ENCODE data around the gene C3.

Gene C3

GRCh38 chr19:6683971-6684370, 36.5 kb downstream of the C3 start:
- Histone ChIP-seq H3K4me2 (no peak overlapping the region), H3K36me3 (ENCODE audit: insufficient read depth) (no peaks in the 10 kb centered on the region), H4K20me1 (ENCODE audit: insufficient read depth) (no peaks in the 10 kb centered on the region), H3K27me3 (ENCODE audit: insufficient read depth, low read depth) (no peaks in the 10 kb centered on the region; the same call in 1 of the 2 replicates), H2AFZ (ENCODE audit: low read depth) (no peak overlapping the region), H3K4me3 (IDR thresholded peaks at IDR 0.05; ENCODE audit: insufficient read depth, low read depth, low read length) (no peak overlapping the region), H3K79me2 (ENCODE audit: insufficient read depth, low read depth) (no peaks in the 10 kb centered on the region), H3K4me1 (ENCODE audit: low read depth, poor library complexity, severe bottlenecking) (no peaks in the 10 kb centered on the region), H3K9ac (no peak overlapping the region), H3K27ac (no peak overlapping the region)
- TF ChIP-seq CTCF (conservative IDR thresholded peaks at IDR 0.05; ENCODE audit: low read depth, low read length) = no peak

- TF ChIP-seq CTCF (conservative IDR thresholded peaks at IDR 0.05; ENCODE audit: low read depth, low read length) = no peak
- H3K4me3 ChIP-seq (IDR thresholded peaks at IDR 0.05; ENCODE audit: insufficient read depth, low read depth, low read length) = no peak overlapping the region
These were observed 37.8 kb downstream of the C3 start for GRCh38 chr19:6682607-6683128.

GRCh38 chr19:6680141-6680540, 40.3 kb downstream of the C3 start:
- Histone ChIP-seq H3K4me3 (IDR thresholded peaks at IDR 0.05; ENCODE audit: insufficient read depth, low read depth, low read length) (no peak overlapping the region), H4K20me1 (ENCODE audit: insufficient read depth) (no peaks in the 10 kb centered on the region), H3K9ac (no peak overlapping the region), H3K27ac (no peak overlapping the region), H3K4me1 (ENCODE audit: low read depth, poor library complexity, severe bottlenecking) (peaks cover 6% of the 10 kb centered on the region), H2AFZ (ENCODE audit: low read depth) (no peak overlapping the region), H3K36me3 (ENCODE audit: insufficient read depth) (no peaks in the 10 kb centered on the region), H3K4me2 (no peak overlapping the region), H3K79me2 (ENCODE audit: insufficient read depth, low read depth) (no peaks in the 10 kb centered on the region), H3K27me3 (ENCODE audit: insufficient read depth, low read depth) (no peaks in the 10 kb centered on the region; the same call in 1 of the 2 replicates)
- TF ChIP-seq CTCF (conservative IDR thresholded peaks at IDR 0.05; ENCODE audit: low read depth, low read length) = no peak

More at GRCh38 chr19:6682607-6683128, 37.8 kb downstream of the C3 start:
- H3K9ac ChIP-seq = no peak overlapping the region
- no peaks in the 10 kb centered on the region for H3K79me2 ChIP-seq (ENCODE audit: insufficient read depth, low read depth)
- H2AFZ ChIP-seq (ENCODE audit: low read depth) = no peak overlapping the region
- no peaks in the 10 kb centered on the region; the same call in 1 of the 2 replicates for H3K27me3 ChIP-seq (ENCODE audit: insufficient read depth, low read depth)
- no peaks in the 10 kb centered on the region for H3K4me1 ChIP-seq (ENCODE audit: low read depth, poor library complexity, severe bottlenecking)
- H3K27ac ChIP-seq = no peak overlapping the region
- H4K20me1 ChIP-seq (ENCODE audit: insufficient read depth) = no peaks in the 10 kb centered on the region
- H3K36me3 ChIP-seq (ENCODE audit: insufficient read depth) = no peaks in the 10 kb centered on the region
- H3K4me2 ChIP-seq = no peak overlapping the region

- Histone ChIP-seq H3K4me2 (no peak overlapping the region), H3K27me3 (ENCODE audit: insufficient read depth, low read depth) (no peaks in the 10 kb centered on the region; the same call in 1 of the 2 replicates), H3K4me3 (IDR thresholded peaks at IDR 0.05; ENCODE audit: insufficient read depth, low read depth, low read length) (no peak overlapping the region), H3K79me2 (ENCODE audit: insufficient read depth, low read depth) (no peaks in the 10 kb centered on the region), H3K9ac (no peak overlapping the region), H4K20me1 (ENCODE audit: insufficient read depth) (no peaks in the 10 kb centered on the region), H3K4me1 (ENCODE audit: low read depth, poor library complexity, severe bottlenecking) (peaks cover 16% of the 10 kb centered on the region), H3K36me3 (ENCODE audit: insufficient read depth) (no peaks in the 10 kb centered on the region), H2AFZ (ENCODE audit: low read depth) (no peak overlapping the region), H3K27ac (no peak overlapping the region)
- no peak for TF ChIP-seq CTCF (conservative IDR thresholded peaks at IDR 0.05; ENCODE audit: low read depth, low read length)
These were observed 41.3 kb downstream of the C3 start for GRCh38 chr19:6679139-6679538.
